IPS DF 19.7 (cell line): ENCODE data around the gene TRPM5.

Experiments
- DNase-seq: peaks from one replicate; pipeline ENCODE4 v3.0.0-alpha.2; 2013; ENCODE audit warnings: low read depth, low spot score

Gene TRPM5

GRCh38 chr11:2420502-2421225 is 23.6 kb downstream of the TRPM5 start:
- DNase-seq = peak; percentile 52

- DNase-seq = no peak
Measured at GRCh38 chr11:2419638-2420501, 24.4 kb downstream of the TRPM5 start.

- DNase-seq = no peak
Measured at GRCh38 chr11:2418693-2419360, 25.5 kb downstream of the TRPM5 start.

GRCh38 chr11:2417856-2418692 is 26.2 kb downstream of the TRPM5 start:
- DNase-seq = no peak

GRCh38 chr11:2416765-2417164 is 27.5 kb downstream of the TRPM5 start:
- DNase-seq = no peak

- no peak for DNase-seq
Measured at GRCh38 chr11:2415601-2416380, 28.5 kb downstream of the TRPM5 start.

- DNase-seq = no peak
Measured at GRCh38 chr11:2415171-2415570, 29.1 kb downstream of the TRPM5 start.

GRCh38 chr11:2414616-2415015 is 29.7 kb downstream of the TRPM5 start:
- no peak for DNase-seq

GRCh38 chr11:2413742-2414579 is 30.4 kb downstream of the TRPM5 start:
- DNase-seq = no peak

GRCh38 chr11:2412323-2412722 is 32.0 kb downstream of the TRPM5 start:
- no peak for DNase-seq

GRCh38 chr11:2411446-2412305 is 32.6 kb downstream of the TRPM5 start:
- DNase-seq = no peak

GRCh38 chr11:2410616-2411015 is 33.7 kb downstream of the TRPM5 start:
- no peak for DNase-seq

- no peak for DNase-seq
Measured at GRCh38 chr11:2409611-2410468, 34.5 kb downstream of the TRPM5 start.

- DNase-seq = no peak
Measured at GRCh38 chr11:2409126-2409525, 35.2 kb downstream of the TRPM5 start.

- DNase-seq = no peak
Measured at GRCh38 chr11:2408671-2409070, 35.6 kb downstream of the TRPM5 start.

GRCh38 chr11:2406878-2407410 is 37.4 kb downstream of the TRPM5 start:
- no peak for DNase-seq

- DNase-seq = no peak
Measured at GRCh38 chr11:2406451-2406850, 37.9 kb downstream of the TRPM5 start.
